Ishikawa (cell line): Measurements from ENCODE around the gene KIF15.

Source experiments
- CEBPB ChIP-seq: IDR thresholded peaks from 2 replicates; pipeline ENCODE4 v1.6.1; 2012
- EGR1 ChIP-seq: IDR thresholded peaks from 2 replicates; pipeline ENCODE4 v1.6.1; 2012
- EP300 ChIP-seq: IDR thresholded peaks from 2 replicates; pipeline ENCODE4 v1.6.1; 2012; ENCODE audit warnings: borderline replicate concordance
- RAD21 ChIP-seq: IDR thresholded peaks from 2 replicates; pipeline ENCODE4 v1.6.1; 2012; ENCODE audit warnings: low read depth
- TEAD4 ChIP-seq: IDR thresholded peaks from 2 replicates; pipeline ENCODE4 v1.6.1; 2012
- YY1 ChIP-seq: IDR thresholded peaks from 2 replicates; pipeline ENCODE4 v1.6.1; 2012; ENCODE audit warnings: low read depth
- TF ChIP-seq, protein P1 (sequence below): IDR thresholded peaks from 2 replicates; pipeline ENCODE4 v1.6.1; 2012

DNA sequence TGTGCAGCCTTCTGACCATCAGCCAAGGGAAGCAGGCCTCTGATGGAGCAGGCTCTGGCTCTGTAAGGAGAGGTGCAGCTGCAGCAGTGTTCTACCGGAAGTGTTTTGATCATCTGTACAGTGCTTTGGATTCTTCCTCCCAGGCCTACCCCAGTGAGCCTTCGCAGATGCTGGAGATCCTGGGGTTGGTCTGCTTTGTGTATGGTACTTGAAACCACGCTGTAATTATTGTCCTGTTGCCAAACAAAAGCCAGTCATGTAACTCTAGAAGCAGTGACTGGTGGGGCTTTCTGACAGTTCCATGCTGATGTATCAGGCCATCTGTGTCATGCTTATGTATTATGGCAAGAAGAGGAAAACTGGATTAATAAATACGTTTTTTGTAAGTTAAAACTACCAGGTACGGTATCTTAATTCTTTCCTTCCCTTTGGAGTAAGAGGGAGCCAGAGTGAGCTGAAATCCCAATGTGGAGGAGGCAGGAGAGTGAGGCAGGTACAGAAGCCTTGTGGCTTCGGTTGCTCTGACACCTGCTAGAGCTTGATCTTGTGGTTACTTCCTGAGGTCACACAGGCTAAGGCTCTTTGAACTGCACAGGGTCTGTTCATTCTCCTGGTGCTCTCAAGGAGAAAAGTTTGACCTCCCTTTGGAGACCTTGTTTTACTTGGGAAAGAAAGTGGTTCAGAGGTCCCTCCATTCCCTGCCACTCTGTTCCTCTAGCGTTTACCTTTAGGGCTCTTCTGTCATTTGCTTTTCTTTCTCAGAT lies 103.9 kb downstream of the KIF15 start:
- TF ChIP-seq YY1 (no peak), CEBPB (no peak), EGR1 (no peak), TEAD4 (no peak), EP300 (no peak), RAD21 (no peak)
- TF ChIP-seq, protein P1, sequence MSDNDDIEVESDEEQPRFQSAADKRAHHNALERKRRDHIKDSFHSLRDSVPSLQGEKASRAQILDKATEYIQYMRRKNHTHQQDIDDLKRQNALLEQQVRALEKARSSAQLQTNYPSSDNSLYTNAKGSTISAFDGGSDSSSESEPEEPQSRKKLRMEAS: no peak
